HG02870 (cell line): ENCODE results near the gene INSL3.

Experiments
- ATAC-seq: cut with Tn5 transposase; IDR thresholded peaks from one replicate; pipeline ENCODE4 v1.9.1; 2021; ENCODE audit warnings: mild to moderate bottlenecking, moderate library complexity; ENCODE audit not compliant: unreplicated experiment

Gene INSL3

GRCh38 chr19:17821190-17821589 lies at the start of gene INSL3:
INSL3 (minus strand) TSS chr19:17821519; CDS start chr19:17821506, 13 bp downstream.
- no peak for ATAC-seq

- ATAC-seq, result no peak
Observed at GRCh38 chr19:17869114-17869608, 47.8 kb upstream of the INSL3 start.

GRCh38 chr19:17868669-17869068 lies 47.4 kb upstream of the INSL3 start:
- ATAC-seq, result no peak

- no peak for ATAC-seq
Observed at GRCh38 chr19:17866964-17867486, 45.7 kb upstream of the INSL3 start.

- no peak for ATAC-seq
Observed at GRCh38 chr19:17866312-17866963, 45.1 kb upstream of the INSL3 start.

- no peak for ATAC-seq
Observed at GRCh38 chr19:17865364-17866311, 44.3 kb upstream of the INSL3 start.

GRCh38 chr19:17863520-17864182 lies 42.3 kb upstream of the INSL3 start:
- ATAC-seq, result no peak

GRCh38 chr19:17862711-17863519 lies 41.6 kb upstream of the INSL3 start:
- ATAC-seq, result no peak

- ATAC-seq, result no peak
Observed at GRCh38 chr19:17861542-17862402, 40.5 kb upstream of the INSL3 start.

GRCh38 chr19:17860993-17861360 lies 39.7 kb upstream of the INSL3 start:
- no peak for ATAC-seq

- ATAC-seq, result no peak
Observed at GRCh38 chr19:17860331-17860992, 39.1 kb upstream of the INSL3 start.

- ATAC-seq, result peak; percentile 93
Observed at GRCh38 chr19:17859533-17860330, 38.4 kb upstream of the INSL3 start, which contains the start of gene RPL18A. RPL18A (plus strand) TSS chr19:17859910; CDS start chr19:17859957, 47 bp downstream.

- no peak for ATAC-seq
Observed at GRCh38 chr19:17855280-17856152, 34.2 kb upstream of the INSL3 start.

- ATAC-seq, result no peak
Observed at GRCh38 chr19:17854061-17854460, 32.7 kb upstream of the INSL3 start.

GRCh38 chr19:17848595-17849292 lies 27.4 kb upstream of the INSL3 start:
- ATAC-seq, result no peak
